Parathyroid adenoma (tissue), 2 donors: ENCODE measurements around the gene SLC1A7.

Source experiments
- H2AFZ ChIP-seq: fragments of 300-600 bp; sonication (generic); one replicate; pipeline ENCODE4 v1.7.0; 2017; ENCODE audit warnings: antibody characterized with exemption, mild to moderate bottlenecking
- H3K27ac ChIP-seq: fragments of 300-600 bp; sonication (generic); one replicate; pipeline ENCODE4 v1.7.0; 2017
- H3K27me3 ChIP-seq: fragments of 300-600 bp; sonication (generic); one replicate; pipeline ENCODE4 v1.7.0; 2017; ENCODE audit warnings: low read length; ENCODE audit not compliant: control insufficient read depth, insufficient read depth
- H3K36me3 ChIP-seq: fragments of 300-600 bp; sonication (generic); one replicate; pipeline ENCODE4 v1.7.0; 2017; ENCODE audit warnings: low read length; ENCODE audit not compliant: control insufficient read depth, insufficient read depth
- H3K4me1 ChIP-seq: fragments of 300-600 bp; sonication (generic); one replicate; pipeline ENCODE4 v1.7.0; 2017; ENCODE audit warnings: control low read depth
- H3K4me2 ChIP-seq: fragments of 300-600 bp; sonication (generic); one replicate; pipeline ENCODE4 v1.7.0; 2017; ENCODE audit warnings: low read length
- H3K4me3 ChIP-seq: fragments of 300-600 bp; sonication (generic); one replicate; pipeline ENCODE4 v1.7.0; 2017; ENCODE audit warnings: low read depth, low read length
- H3K79me2 ChIP-seq: fragments of 300-600 bp; sonication (generic); one replicate; pipeline ENCODE4 v1.7.0; 2017; ENCODE audit warnings: control low read depth
- H3K9ac ChIP-seq: fragments of 300-600 bp; sonication (generic); one replicate; pipeline ENCODE4 v1.7.0; 2017; ENCODE audit warnings: mild to moderate bottlenecking
- H3K9me3 ChIP-seq: fragments of 300-600 bp; sonication (generic); one replicate; pipeline ENCODE4 v1.7.0; 2017; ENCODE audit warnings: low read length; ENCODE audit not compliant: control insufficient read depth
- CTCF ChIP-seq: fragments of 300-600 bp; sonication (generic); IDR thresholded peaks from one replicate; pipeline ENCODE4 v1.7.0; 2017; ENCODE audit warnings: antibody characterized with exemption, mild to moderate bottlenecking
- donor health status: primary hyperparathyroidism.

SLC1A7 gene

GRCh38 chr1:53155534-53155933 lies 13.1 kb upstream of the SLC1A7 start:
- Histone ChIP-seq H3K9me3 (no peaks in the 10 kb centered on the region), H3K4me3 (no peak overlapping the region), H3K79me2 (no peaks in the 10 kb centered on the region), H3K9ac (no peak overlapping the region), H3K4me2 (no peak overlapping the region), H2AFZ (no peak overlapping the region), H3K27ac (no peak overlapping the region), H3K27me3 (no peaks in the 10 kb centered on the region), H3K4me1 (no peaks in the 10 kb centered on the region), H3K36me3 (no peaks in the 10 kb centered on the region)
- TF ChIP-seq CTCF: no peak

DNA sequence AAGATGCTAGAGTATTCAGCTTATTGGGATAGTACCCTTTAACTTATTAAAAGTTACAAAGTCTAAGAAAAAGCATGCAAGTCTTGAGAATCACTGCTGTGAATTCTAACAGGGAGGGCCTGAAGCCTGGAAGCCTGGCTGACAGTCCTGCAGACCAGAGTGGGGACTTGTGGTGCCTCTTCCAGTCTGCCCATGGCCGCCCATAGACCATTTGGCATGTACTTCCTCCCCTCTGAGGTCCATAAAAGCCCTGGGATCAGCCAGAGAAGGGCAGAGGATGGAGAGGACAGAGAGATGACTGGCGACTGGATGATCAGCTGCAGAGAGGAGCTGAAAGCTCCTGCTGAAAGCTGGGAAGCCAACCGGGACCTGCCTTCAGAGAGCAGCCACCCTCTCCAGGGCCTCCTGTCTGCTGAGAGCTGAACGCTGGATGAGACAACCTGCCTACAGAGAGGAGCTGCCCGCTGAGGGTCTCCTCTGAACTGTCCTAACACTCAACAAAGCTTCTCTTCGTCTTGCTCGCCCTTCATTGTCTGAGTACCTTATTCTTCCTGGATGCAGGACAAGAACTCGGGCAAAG lies 12.5 kb upstream of the SLC1A7 start:
- H3K27ac ChIP-seq: no peak overlapping the region
- H3K4me3 ChIP-seq: no peak overlapping the region
- H3K36me3 ChIP-seq: no peaks in the 10 kb centered on the region
- H3K4me2 ChIP-seq: no peak overlapping the region
- H3K9me3 ChIP-seq: no peaks in the 10 kb centered on the region
- TF ChIP-seq CTCF: no peak
- H3K27me3 ChIP-seq: no peaks in the 10 kb centered on the region
- H3K9ac ChIP-seq: no peak overlapping the region
- H2AFZ ChIP-seq: no peak overlapping the region
- H3K79me2 ChIP-seq: no peaks in the 10 kb centered on the region
- no peaks in the 10 kb centered on the region for H3K4me1 ChIP-seq

- H2AFZ ChIP-seq: no peak overlapping the region
- no peaks in the 10 kb centered on the region for H3K9me3 ChIP-seq
- H3K27me3 ChIP-seq: no peaks in the 10 kb centered on the region
- no peak overlapping the region for H3K4me2 ChIP-seq
- no peak for TF ChIP-seq CTCF
- H3K36me3 ChIP-seq: no peaks in the 10 kb centered on the region
- H3K79me2 ChIP-seq: no peaks in the 10 kb centered on the region
- no peak overlapping the region for H3K9ac ChIP-seq
- H3K4me3 ChIP-seq: no peak overlapping the region
- H3K4me1 ChIP-seq: no peaks in the 10 kb centered on the region
- no peak overlapping the region for H3K27ac ChIP-seq
These were observed 11.3 kb upstream of the SLC1A7 start for GRCh38 chr1:53153752-53154151.

- no peaks in the 10 kb centered on the region for H3K36me3 ChIP-seq
- H3K4me3 ChIP-seq: no peak overlapping the region
- H3K79me2 ChIP-seq: no peaks in the 10 kb centered on the region
- H3K9me3 ChIP-seq: no peaks in the 10 kb centered on the region
- H3K9ac ChIP-seq: no peak overlapping the region
- H3K4me1 ChIP-seq: no peaks in the 10 kb centered on the region
- H3K27me3 ChIP-seq: no peaks in the 10 kb centered on the region
- H3K4me2 ChIP-seq: no peak overlapping the region
- H2AFZ ChIP-seq: no peak overlapping the region
- no peak for TF ChIP-seq CTCF
- no peak overlapping the region for H3K27ac ChIP-seq
These were observed 5.7 kb upstream of the SLC1A7 start for GRCh38 chr1:53148123-53148522.

GRCh38 chr1:53147174-53147573 lies 4.7 kb upstream of the SLC1A7 start:
- no peaks in the 10 kb centered on the region for H3K4me1 ChIP-seq
- TF ChIP-seq CTCF: no peak
- H3K4me2 ChIP-seq: no peak overlapping the region
- no peak overlapping the region for H3K9ac ChIP-seq
- no peak overlapping the region for H2AFZ ChIP-seq
- no peak overlapping the region for H3K27ac ChIP-seq
- H3K27me3 ChIP-seq: no peaks in the 10 kb centered on the region
- no peaks in the 10 kb centered on the region for H3K9me3 ChIP-seq
- no peaks in the 10 kb centered on the region for H3K36me3 ChIP-seq
- H3K79me2 ChIP-seq: no peaks in the 10 kb centered on the region
- no peak overlapping the region for H3K4me3 ChIP-seq
